LoVo (cell line): Measurements from ENCODE around the gene MICALL1.

Source experiments
- DNase-seq: peaks from one replicate; pipeline ENCODE4 v3.0.0-alpha.2; 2016; ENCODE audit warnings: low spot score

The MICALL1 gene

GRCh38 chr22:37982938-37983859 is 77.1 kb downstream of the MICALL1 start:
- no peak for DNase-seq

GRCh38 chr22:37983860-37984791 is 78.0 kb downstream of the MICALL1 start, which contains the start of gene SOX10:
SOX10 (minus strand) TSS chr22:37984555; CDS start chr22:37983784, 771 bp downstream.
- DNase-seq, result no peak

GRCh38 chr22:37985050-37985585 is 79.0 kb downstream of the MICALL1 start:
- no peak for DNase-seq

GRCh38 chr22:37985751-37986281 is 79.7 kb downstream of the MICALL1 start:
- no peak for DNase-seq

GRCh38 chr22:37986371-37986770 is 80.3 kb downstream of the MICALL1 start:
- DNase-seq, result no peak

GRCh38 chr22:37989146-37990045 is 83.3 kb downstream of the MICALL1 start:
- DNase-seq, result no peak

- DNase-seq, result no peak
Observed at GRCh38 chr22:37990301-37990700, 84.2 kb downstream of the MICALL1 start.

- no peak for DNase-seq
Observed at GRCh38 chr22:37990862-37991261, 84.8 kb downstream of the MICALL1 start.

GRCh38 chr22:37991731-37992442 is 85.8 kb downstream of the MICALL1 start:
- DNase-seq, result no peak
